ENCODE data around the gene PRLR.

Gene PRLR

DNA sequence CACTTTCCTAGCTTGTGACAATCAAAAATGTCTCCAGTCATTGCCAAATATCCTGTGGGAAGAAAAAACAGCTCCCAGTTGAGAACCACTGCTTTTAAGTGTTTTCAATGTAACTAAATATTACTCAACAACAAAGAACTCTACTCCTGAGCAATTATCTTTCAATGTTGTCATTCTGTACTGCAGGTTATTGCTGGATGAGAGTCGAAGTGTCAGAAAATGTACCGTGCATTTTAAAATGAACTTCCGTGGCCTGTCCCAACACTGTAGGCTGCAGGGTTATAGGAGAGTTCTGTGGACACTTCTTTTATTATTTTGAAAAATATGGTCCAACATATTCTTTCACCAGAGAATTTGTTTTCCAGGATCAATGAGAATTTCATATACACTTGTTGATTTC is 147.8 kb downstream of the PRLR start:
- no peak for DNase-seq (ENCODE audit: low read depth in 3 of 3)

- no peak for DNase-seq (ENCODE audit: low read depth in 3 of 3)
Measured at GRCh38 chr5:35081134-35081533, 149.2 kb downstream of the PRLR start.

DNA sequence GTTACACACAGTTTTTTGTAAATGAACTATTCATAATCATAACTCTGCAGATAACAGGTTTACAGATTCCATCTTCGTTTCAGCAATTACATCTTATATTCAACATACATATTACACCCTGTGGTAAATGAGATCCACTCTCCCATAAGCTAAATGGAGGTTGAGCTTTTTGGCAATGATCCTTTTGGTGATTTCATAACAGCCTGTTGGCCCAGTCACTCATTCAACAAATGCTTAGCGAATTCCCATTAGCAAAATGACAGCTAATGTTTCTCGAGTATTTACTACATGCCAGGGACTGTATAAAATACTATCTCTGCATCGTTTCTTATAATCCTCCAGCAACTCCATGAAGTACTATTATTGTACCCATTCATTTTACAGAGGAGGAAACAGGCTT is 157.1 kb downstream of the PRLR start:
- DNase-seq (ENCODE audit: low read depth in 3 of 3) = no peak

DNA sequence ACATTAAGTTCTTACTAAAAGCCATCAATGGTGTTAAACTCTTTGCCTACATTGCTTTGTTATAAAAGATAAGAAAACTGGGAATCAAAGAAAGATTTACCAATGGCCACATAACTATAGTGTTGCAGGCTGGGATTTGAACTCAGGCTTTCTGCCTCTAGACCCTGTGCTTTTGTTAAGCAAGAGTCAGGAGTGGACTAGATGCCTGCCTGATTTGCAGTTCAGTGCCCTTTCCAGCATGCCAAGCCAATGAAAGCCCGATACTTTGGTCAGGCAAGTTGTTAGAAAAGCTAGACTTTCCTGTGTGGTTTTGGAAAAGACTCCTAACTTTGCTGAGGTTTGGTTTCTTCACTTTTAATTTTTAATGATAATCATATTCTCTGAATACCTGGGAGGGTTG is 161.1 kb downstream of the PRLR start:
- DNase-seq (ENCODE audit: low read depth in 3 of 3) = no peak

- DNase-seq (ENCODE audit: low read depth in 3 of 3) = no peak
Measured at GRCh38 chr5:35067985-35068384, 162.3 kb downstream of the PRLR start.

DNA sequence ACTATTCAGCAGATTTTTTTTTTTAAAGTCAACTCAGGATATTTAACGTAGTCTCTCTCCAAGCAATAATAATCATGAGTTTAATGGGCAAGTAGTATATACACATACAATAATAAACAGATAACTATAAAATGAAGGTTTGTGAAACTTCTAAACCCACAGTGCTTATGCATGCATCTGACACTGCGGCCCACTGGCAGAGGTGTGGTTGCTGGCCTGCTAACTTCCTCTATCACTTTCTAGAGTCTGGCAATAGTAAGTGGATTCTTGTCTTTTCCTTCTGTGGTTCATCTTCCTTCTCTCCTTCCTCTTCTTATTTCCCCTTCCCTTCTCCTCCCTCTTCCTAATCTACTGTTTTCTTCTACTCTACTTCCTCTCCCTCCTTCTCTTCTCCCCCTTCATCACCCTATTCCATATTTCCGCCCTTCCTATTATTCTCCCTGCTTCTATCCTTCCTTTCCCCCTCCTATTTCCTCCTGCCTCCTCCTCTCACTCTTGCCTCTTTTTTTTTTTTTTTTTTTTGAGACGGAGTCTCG is 164.0 kb downstream of the PRLR start:
- no peak for DNase-seq (ENCODE audit: low read depth in 3 of 3)

DNA sequence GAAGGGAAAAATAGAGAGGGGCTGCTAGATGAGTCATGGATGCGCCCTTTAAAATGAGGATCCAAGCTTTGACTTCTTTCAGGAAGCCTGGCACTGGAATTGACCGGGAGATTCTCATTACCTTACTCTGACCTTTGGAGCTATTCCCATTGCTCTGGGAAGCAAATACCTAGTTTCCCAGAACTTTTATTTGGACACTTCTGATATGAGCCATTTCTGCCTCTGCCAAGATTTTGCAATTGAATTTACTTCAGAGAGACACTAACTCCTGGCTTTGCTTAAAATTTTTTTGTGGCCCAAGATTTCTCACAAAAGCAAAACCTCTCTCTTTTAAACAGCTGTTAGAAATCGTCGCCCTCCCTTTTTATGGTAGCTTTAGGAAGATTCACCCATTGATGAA is 166.9 kb downstream of the PRLR start:
- no peak for DNase-seq (ENCODE audit: low read depth in 3 of 3)

DNA sequence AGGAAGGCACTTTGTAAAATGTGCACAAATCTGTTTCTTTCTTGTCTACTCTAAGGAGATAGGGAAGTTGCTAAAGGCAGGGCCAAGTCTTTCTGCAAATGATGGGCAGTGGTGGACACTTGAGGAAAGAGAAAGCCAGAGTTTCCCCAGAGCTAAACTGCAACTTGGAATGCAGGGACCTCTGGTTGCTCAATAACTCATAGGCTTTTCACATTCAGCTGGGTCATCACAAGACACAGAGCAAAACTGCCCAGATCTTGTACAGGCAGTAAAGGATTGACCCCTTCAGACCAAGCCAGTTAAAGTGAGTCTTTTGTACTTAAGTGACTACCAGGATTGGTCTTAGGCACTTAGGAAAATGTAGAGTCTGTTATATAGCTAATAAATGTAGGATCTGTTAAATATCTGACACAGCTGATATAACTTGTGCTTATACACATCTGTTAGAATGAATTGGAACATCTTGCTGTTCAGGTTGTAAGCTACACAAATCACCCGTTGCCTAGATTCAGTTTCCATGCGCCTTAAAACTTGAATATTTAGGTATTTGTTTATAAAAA is 169.0 kb downstream of the PRLR start:
- DNase-seq (ENCODE audit: low read depth in 3 of 3) = no peak

GRCh38 chr5:35060236-35060635 is 170.1 kb downstream of the PRLR start:
- DNase-seq (ENCODE audit: low read depth in 3 of 3) = no peak

GRCh38 chr5:35059251-35059650 is 171.0 kb downstream of the PRLR start:
- DNase-seq (ENCODE audit: low read depth in 3 of 3) = no peak

GRCh38 chr5:35058374-35058788 is 171.9 kb downstream of the PRLR start:
- no peak for DNase-seq (ENCODE audit: low read depth in 3 of 3)

GRCh38 chr5:35056686-35057085 is 173.6 kb downstream of the PRLR start:
- no peak for DNase-seq (ENCODE audit: low read depth in 3 of 3)

DNA sequence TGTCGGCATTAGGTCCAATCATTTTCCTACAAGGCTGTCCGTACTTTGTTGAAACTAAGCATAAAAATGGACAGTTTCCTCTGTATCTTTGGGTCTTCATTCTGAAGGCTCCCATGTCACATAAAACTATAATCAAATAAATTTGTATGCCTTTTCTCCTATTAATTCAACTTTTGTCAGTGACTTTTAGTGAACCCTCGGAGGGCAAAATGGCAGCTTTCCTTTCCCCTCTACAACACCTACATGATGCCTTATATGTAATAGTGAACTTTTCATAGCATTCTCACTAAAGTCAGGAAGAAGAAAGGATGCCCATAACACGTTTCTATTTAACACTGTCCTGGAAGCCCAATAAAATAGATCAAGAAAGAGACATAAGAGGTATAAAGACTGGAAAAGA is 177.4 kb downstream of the PRLR start:
- DNase-seq (ENCODE audit: low read depth in 3 of 3) = no peak

DNA sequence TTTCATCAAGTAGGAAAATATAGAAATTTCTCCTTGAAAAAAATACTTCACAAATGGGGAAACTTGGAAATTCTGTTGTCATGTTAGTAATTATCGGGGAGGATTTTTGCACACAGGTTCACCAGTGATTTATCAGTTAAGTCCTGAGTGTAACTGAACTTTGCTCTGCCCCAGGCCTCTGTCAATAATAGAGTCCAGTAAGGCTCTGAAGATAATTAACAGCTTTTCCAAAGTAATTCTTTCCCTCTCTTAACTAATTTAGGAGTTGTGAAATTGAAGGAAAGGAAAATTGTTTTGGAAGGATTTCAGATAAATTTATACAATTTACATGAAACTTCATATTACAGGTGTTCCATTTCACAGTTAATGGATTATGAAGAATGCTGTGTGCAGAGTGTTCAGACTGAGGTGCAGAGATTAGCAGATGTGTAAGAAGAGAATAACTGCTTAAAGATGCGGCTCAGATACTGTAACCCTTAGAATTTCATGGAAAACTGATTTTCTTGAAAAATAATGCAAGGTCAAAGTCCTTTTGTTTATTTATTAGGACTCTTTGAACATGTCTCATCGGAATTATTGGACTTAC is 179.7 kb downstream of the PRLR start:
- no peak for DNase-seq (ENCODE audit: low read depth in 3 of 3)

DNA sequence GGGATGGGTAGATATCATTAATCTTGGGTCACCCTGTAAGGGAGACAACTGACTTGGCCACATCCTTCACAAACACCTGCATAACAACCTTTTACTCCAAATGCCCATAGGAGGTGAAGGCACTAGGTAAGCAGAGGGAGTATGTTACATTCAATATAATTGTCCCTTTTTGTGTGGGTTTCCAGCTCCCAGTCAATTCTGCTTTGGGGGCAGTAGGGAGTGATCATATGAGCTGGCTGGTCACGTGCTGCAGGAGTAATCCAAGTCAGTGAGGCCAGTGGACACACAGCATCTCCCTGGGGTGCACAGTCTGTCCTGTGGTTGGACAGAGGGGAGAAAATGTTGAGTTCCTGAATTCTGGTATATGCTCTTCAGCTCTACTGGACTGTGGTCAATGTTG is 181.4 kb downstream of the PRLR start:
- DNase-seq (ENCODE audit: low read depth in 3 of 3) = no peak

- DNase-seq (ENCODE audit: low read depth in 3 of 3) = no peak
Measured at GRCh38 chr5:35047785-35048404, 182.4 kb downstream of the PRLR start, which contains the start of gene AGXT2. AGXT2 (minus strand) TSS chr5:35047949; CDS start chr5:35047892, 57 bp downstream.

- DNase-seq (ENCODE audit: low read depth in 3 of 3) = no peak
Measured at GRCh38 chr5:35046774-35047173, 183.5 kb downstream of the PRLR start.

GRCh38 chr5:35045280-35045679 is 185.0 kb downstream of the PRLR start:
- no peak for DNase-seq (ENCODE audit: low read depth in 3 of 3)

DNA sequence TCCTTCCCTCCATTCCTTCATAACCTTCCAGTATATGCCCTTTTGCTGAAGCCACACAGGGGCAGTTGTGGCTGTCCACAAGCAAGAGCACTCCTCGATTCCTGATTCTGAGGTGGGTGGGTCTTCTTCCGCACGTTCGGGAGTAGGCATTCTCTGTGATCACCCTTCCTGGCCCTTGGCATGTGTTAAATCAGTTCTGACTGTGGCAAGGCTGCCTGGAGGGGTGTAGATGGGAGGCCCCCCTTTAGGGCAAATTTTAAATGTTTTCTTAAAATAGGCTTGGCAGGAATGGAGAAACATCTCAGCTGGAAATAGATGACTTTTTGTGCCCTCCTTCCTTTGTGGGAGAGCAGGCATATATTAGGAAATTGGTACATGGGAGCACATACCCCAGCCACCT is 185.6 kb downstream of the PRLR start:
- no peak for DNase-seq (ENCODE audit: low read depth in 3 of 3)

GRCh38 chr5:35042781-35043180 is 187.5 kb downstream of the PRLR start:
- DNase-seq (ENCODE audit: low read depth in 3 of 3) = no peak

- DNase-seq (ENCODE audit: low read depth in 3 of 3) = no peak
Measured at GRCh38 chr5:35041261-35041660, 189.0 kb downstream of the PRLR start.

GRCh38 chr5:35038891-35039290 is 191.4 kb downstream of the PRLR start:
- DNase-seq (ENCODE audit: low read depth in 3 of 3) = no peak

- DNase-seq (ENCODE audit: low read depth in 3 of 3) = no peak
Measured at GRCh38 chr5:35036536-35036935, 193.8 kb downstream of the PRLR start.
